Suprapubic skin (tissue), 4 donors: ENCODE results near the gene OGFOD1. TPM values are rescaled to one million over a fixed set of nuclear protein-coding genes. Genes with fewer than 3 reads are reported as not detected.
A peak's percentile ranks its signal among the peaks of the same experiment; 100 is the strongest.

Experiments used
- DNase-seq, 2 donors: peaks; one replicate each; pipeline ENCODE4 v3.0.0-alpha.2; 2019; ENCODE audit warnings: low spot score in 2 of 2
- H3K27ac ChIP-seq: fragments of 200-600 bp; sonication (generic); one replicate; pipeline ENCODE4 v1.5.1; 2019
- H3K27me3 ChIP-seq: fragments of 200-600 bp; sonication (generic); one replicate; pipeline ENCODE4 v1.5.1; 2019
- H3K36me3 ChIP-seq: fragments of 200-600 bp; sonication (generic); one replicate; pipeline ENCODE4 v1.5.1; 2019
- H3K4me1 ChIP-seq: fragments of 200-600 bp; sonication (generic); one replicate; pipeline ENCODE4 v1.5.1; 2019
- H3K4me3 ChIP-seq: fragments of 200-600 bp; sonication (generic); one replicate; pipeline ENCODE4 v1.5.1; 2019; ENCODE audit warnings: mild to moderate bottlenecking
- H3K9me3 ChIP-seq: fragments of 200-600 bp; sonication (generic); one replicate; pipeline ENCODE4 v1.5.1; 2019
- CTCF ChIP-seq, 2 donors: fragments of 200-600 bp in 1 of 2; fragments of 450-650 bp in 1 of 2; sonication (generic) in 1 of 2; IDR thresholded peaks; one replicate each; pipeline ENCODE4 v1.5.1; 2016 to 2019; ENCODE audit warnings: antibody characterized with exemption in 2 of 2, mild to moderate bottlenecking in 1 of 2, moderate library complexity in 1 of 2
- EP300 ChIP-seq: sonication (generic); formaldehyde crosslinking; IDR thresholded peaks from one replicate; pipeline ENCODE4 v1.6.1; 2017; ENCODE audit warnings: antibody characterized with exemption
- POLR2A ChIP-seq, 2 donors: fragments of 450-650 bp; IDR thresholded peaks; one replicate each; pipeline ENCODE4 v1.6.1; 2017; ENCODE audit warnings: antibody characterized with exemption in 2 of 2, mild to moderate bottlenecking in 2 of 2, moderate library complexity in 2 of 2
- POLR2AphosphoS5 ChIP-seq, 3 donors: sonication (generic); formaldehyde crosslinking; IDR thresholded peaks; one replicate each; pipeline ENCODE4 v1.6.1; 2017; ENCODE audit warnings: antibody characterized with exemption in 3 of 3
- WGBS: methylation state at CpG from one replicate; pipeline ENCODE4 v1.1.5; 2018; 5-methylcytosine and 5-hydroxymethylcytosine counted together
- total RNA-seq, 4 donors: library from RNA; depleted of rRNA; stranded (reverse); fragments of >200 nt; gene quantifications; one replicate each; pipeline ENCODE4 v1.1.0, GENCODE V29; 2016

OGFOD1 gene
- total RNA-seq, 4 donors from 2014 or later = 23.8 to 31.9 (median 25.8) TPM

DNA sequence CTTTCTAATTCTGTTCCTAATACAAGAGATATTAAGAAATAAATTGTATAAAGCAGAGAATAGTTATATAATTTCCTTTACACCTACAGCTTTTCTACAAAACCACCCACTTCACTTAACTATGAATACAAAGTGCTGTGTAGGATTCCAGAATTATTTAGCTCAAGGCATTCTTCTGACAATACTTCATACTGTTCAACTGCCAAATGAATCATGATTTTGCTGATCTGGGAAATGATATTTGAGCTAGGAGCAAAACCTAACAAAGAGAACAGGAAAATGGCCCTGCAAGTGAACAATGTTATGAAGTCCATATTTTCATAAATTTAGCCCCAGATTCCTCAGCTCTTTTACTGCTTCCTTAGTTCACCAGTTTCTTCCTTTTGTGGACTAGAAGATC lies 55.6 kb downstream of the OGFOD1 start:
- Histone ChIP-seq H3K27ac (peak overlapping the region; percentile 37), H3K27me3 (no peaks in the 10 kb centered on the region), H3K4me3 (no peak overlapping the region), H3K36me3 (peaks cover 76% of the 10 kb centered on the region), H3K4me1 (peaks cover 17% of the 10 kb centered on the region), H3K9me3 (no peaks in the 10 kb centered on the region)
- TF ChIP-seq CTCF (IDR thresholded peaks at IDR 0.05) (no peak), POLR2A (IDR thresholded peaks at IDR 0.05) (no peak), EP300 (no peak), POLR2AphosphoS5 (IDR thresholded peaks at IDR 0.05) (no peak)
- DNase-seq = no peak

DNA sequence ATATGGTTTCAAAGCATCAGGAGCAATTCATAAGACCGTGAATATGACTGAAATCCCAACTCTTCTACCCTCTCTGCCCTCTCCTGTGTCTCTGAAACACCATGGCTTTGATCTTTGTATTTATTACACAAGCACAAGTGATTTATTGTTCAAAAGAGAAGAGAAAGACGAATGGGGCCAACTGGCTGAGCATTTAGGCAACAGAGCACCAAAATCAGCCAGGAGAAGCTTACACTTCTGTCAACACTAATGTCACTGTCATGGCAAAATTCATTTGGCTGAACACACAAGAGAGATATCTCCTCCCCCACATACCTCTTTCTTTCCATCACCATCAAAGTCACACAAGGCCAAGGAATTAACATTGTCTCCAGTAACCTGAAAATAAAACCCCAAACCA lies 59.2 kb downstream of the OGFOD1 start:
- H3K36me3 ChIP-seq = peaks cover 52% of the 10 kb centered on the region
- no peak for DNase-seq
- H3K27ac ChIP-seq = no peak overlapping the region
- no peaks in the 10 kb centered on the region for H3K27me3 ChIP-seq
- no peak overlapping the region for H3K4me3 ChIP-seq
- TF ChIP-seq POLR2A (IDR thresholded peaks at IDR 0.05) (no peak), CTCF (IDR thresholded peaks at IDR 0.05) (no peak), POLR2AphosphoS5 (IDR thresholded peaks at IDR 0.05) (no peak)
- no peaks in the 10 kb centered on the region for H3K9me3 ChIP-seq
- 70% methylated on average over 2 of the region's 2 CpGs for WGBS
- H3K4me1 ChIP-seq = peaks cover 30% of the 10 kb centered on the region

DNA sequence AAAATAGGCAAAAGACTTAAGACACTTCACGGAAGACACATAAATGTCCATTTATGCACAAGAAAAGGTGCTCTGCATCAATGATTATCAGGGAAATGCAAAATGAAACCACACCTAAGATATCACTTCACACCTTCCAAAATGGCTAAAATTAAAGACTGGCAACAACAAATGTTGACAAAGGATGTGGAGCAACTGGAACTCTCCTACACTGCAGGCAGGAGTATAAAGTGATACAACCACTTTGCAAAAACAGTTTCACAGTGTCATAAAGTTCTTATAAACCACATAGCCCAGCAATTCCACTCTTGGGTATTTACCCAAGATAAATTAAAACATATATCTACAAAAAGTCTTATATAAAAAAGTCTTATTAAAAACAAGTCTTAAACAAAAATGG lies 60.7 kb downstream of the OGFOD1 start:
- Histone ChIP-seq H3K4me3 (no peak overlapping the region), H3K36me3 (peaks cover 45% of the 10 kb centered on the region), H3K9me3 (no peaks in the 10 kb centered on the region), H3K27me3 (no peaks in the 10 kb centered on the region), H3K4me1 (peaks cover 34% of the 10 kb centered on the region), H3K27ac (no peak overlapping the region)
- no peak for TF ChIP-seq EP300
- no peak for TF ChIP-seq POLR2AphosphoS5 (IDR thresholded peaks at IDR 0.05)
- no peak for TF ChIP-seq CTCF (IDR thresholded peaks at IDR 0.05)
- no peak for TF ChIP-seq POLR2A (IDR thresholded peaks at IDR 0.05)
- WGBS = 98% methylated on average over 1 of the region's 1 CpG
- DNase-seq = no peak

- no peaks in the 10 kb centered on the region for H3K27me3 ChIP-seq
- H3K36me3 ChIP-seq = peaks cover 37% of the 10 kb centered on the region
- no peak overlapping the region for H3K27ac ChIP-seq
- WGBS = 90% methylated on average over 2 of the region's 2 CpGs
- H3K9me3 ChIP-seq = no peaks in the 10 kb centered on the region
- H3K4me1 ChIP-seq = peaks cover 38% of the 10 kb centered on the region
- no peak for TF ChIP-seq CTCF (IDR thresholded peaks at IDR 0.05)
- TF ChIP-seq POLR2AphosphoS5 (IDR thresholded peaks at IDR 0.05) = no peak
- no peak for TF ChIP-seq EP300
- TF ChIP-seq POLR2A (IDR thresholded peaks at IDR 0.05) = no peak
- DNase-seq = no peak
- no peak overlapping the region for H3K4me3 ChIP-seq
These were observed 61.7 kb downstream of the OGFOD1 start for GRCh38 chr16:56513091-56513490.

- Histone ChIP-seq H3K36me3 (peaks cover 28% of the 10 kb centered on the region), H3K27ac (no peak overlapping the region), H3K4me3 (no peak overlapping the region), H3K27me3 (no peaks in the 10 kb centered on the region), H3K9me3 (no peaks in the 10 kb centered on the region), H3K4me1 (peaks cover 47% of the 10 kb centered on the region)
- no peak for DNase-seq
- peak; percentile 48 to 52 for TF ChIP-seq CTCF (IDR thresholded peaks at IDR 0.05)
- TF ChIP-seq POLR2AphosphoS5 (IDR thresholded peaks at IDR 0.05) = no peak
- no peak for TF ChIP-seq EP300
- no peak for TF ChIP-seq POLR2A (IDR thresholded peaks at IDR 0.05)
- 58% methylated on average over 3 of the region's 3 CpGs for WGBS
These were observed 62.6 kb downstream of the OGFOD1 start for GRCh38 chr16:56513972-56514371.
